Right atrium auricular region (tissue), 2 donors: ENCODE data around the gene KNSTRN. TPM values are rescaled to one million over a fixed set of nuclear protein-coding genes. Genes with fewer than 3 reads are reported as not detected.

Experiments
- DNase-seq: peaks from one replicate; pipeline ENCODE4 v3.0.0-alpha.2; 2019; ENCODE audit warnings: low spot score
- H3K27ac ChIP-seq, 2 donors: fragments of 200-600 bp; sonication (generic); 1 replicate in 1 of 2; 2 replicates in 1 of 2; pipeline ENCODE4 v1.5.1; 2016 to 2019
- H3K27me3 ChIP-seq, 2 donors: fragments of 200-600 bp; sonication (generic); one replicate each; pipeline versions ENCODE4 v1.5.1 to v1.6.0; 2017 to 2019
- H3K36me3 ChIP-seq: fragments of 200-600 bp; sonication (generic); one replicate; pipeline ENCODE4 v1.5.1; 2016
- H3K4me1 ChIP-seq, 2 donors: fragments of 200-600 bp; sonication (generic); one replicate each; pipeline versions ENCODE4 v1.5.1 to v1.6.0; 2017 to 2019
- H3K4me3 ChIP-seq, 2 donors: fragments of 200-600 bp; sonication (generic); 1 replicate in 1 of 2; 2 replicates in 1 of 2; pipeline ENCODE4 v1.5.1; 2017 to 2019; ENCODE audit warnings: mild to moderate bottlenecking in 1 of 2, moderate library complexity in 1 of 2
- H3K9me3 ChIP-seq, 2 donors: fragments of 200-600 bp; sonication (generic); one replicate each; pipeline ENCODE4 v1.5.1; 2019
- total RNA-seq, 2 donors: library from RNA; depleted of rRNA; stranded (reverse); fragments of >200 nt; gene quantifications; one replicate each; pipeline ENCODE4 v1.1.0, GENCODE V29; 2016
- TF ChIP-seq, protein P1 (sequence below), 2 donors: fragments of 200-600 bp; sonication (generic); IDR thresholded peaks; one replicate each; pipeline ENCODE4 v1.5.1; 2019; ENCODE audit warnings: antibody characterized with exemption in 2 of 2

The KNSTRN gene
- total RNA-seq, 2 donors from 2014 or later, result 8.4 to 12.9 TPM

DNA sequence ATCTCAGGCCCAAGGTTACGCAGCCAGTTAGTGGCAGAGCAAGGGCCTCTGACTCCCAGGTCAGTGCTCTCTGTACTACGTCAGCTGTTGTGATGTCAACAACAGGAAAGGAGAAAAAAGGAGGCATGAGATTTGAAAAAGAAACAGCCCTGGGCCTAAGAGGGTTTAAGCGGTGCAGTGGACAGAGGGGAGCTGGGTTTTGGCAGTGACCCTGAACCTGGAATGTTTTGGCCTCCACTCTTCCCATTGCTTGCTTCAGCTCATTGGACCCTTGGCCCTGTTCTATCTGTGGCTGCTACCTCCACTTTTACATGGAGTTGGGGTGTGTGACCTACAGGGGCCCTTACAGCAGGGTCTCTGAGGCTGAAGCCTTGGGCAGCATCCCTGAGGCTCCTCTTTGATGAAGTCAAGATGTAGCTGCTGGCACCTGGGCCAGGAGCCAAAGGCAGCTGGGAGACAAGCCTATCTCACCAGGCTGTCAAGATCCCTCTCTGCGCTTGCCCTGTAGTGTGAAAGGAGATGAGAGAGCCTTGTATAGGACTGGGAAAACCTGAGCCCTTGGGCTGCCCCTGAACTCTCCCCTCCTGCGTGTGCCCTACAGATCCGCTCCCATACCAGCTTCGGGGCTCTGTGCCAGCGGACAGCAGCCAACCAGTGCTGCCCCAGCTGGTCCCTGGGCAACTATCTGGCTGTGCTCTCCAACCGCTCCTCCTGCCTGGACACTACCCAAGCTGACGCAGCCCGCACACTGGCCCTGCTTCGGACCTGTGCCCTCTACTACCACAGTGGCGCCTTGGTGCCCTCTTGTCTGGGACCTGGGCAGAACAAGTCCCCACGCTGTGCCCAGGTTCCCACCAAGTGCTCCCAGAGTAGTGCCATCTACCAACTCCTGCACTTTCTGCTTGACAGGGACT lies 15.8 kb upstream of the KNSTRN start:
- Histone ChIP-seq H3K27ac (peak overlapping the region; percentile 77 to 83), H3K4me3 (no peak overlapping the region)

DNA sequence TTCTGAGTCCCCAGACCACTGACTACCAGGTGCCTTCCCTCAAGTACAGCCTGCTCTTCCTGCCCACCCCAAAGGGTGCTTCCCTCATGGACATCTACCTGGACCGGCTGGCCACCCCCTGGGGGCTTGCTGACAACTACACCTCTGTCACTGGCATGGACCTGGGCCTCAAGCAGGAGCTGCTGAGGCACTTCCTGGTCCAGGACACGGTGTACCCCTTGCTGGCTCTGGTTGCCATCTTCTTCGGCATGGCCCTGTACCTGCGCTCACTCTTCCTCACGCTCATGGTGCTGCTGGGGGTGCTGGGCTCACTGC lies 15.2 kb upstream of the KNSTRN start:
- TF ChIP-seq, protein P1, sequence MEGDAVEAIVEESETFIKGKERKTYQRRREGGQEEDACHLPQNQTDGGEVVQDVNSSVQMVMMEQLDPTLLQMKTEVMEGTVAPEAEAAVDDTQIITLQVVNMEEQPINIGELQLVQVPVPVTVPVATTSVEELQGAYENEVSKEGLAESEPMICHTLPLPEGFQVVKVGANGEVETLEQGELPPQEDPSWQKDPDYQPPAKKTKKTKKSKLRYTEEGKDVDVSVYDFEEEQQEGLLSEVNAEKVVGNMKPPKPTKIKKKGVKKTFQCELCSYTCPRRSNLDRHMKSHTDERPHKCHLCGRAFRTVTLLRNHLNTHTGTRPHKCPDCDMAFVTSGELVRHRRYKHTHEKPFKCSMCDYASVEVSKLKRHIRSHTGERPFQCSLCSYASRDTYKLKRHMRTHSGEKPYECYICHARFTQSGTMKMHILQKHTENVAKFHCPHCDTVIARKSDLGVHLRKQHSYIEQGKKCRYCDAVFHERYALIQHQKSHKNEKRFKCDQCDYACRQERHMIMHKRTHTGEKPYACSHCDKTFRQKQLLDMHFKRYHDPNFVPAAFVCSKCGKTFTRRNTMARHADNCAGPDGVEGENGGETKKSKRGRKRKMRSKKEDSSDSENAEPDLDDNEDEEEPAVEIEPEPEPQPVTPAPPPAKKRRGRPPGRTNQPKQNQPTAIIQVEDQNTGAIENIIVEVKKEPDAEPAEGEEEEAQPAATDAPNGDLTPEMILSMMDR (IDR thresholded peaks at IDR 0.05), result no peak
- H3K36me3 ChIP-seq, result no peaks in the 10 kb centered on the region
- H3K27ac ChIP-seq, result peak overlapping the region; percentile 77 to 83
- no peaks in the 10 kb centered on the region for H3K27me3 ChIP-seq
- H3K4me3 ChIP-seq, result peak overlapping the region in 1 of 2 donors; percentile 41
- no peaks in the 10 kb centered on the region for H3K9me3 ChIP-seq
- DNase-seq, result no peak
- H3K4me1 ChIP-seq, result peaks cover 0 to 32% of the 10 kb centered on the region in 2 donors

More for the DNA sequence above, 15.8 kb upstream of the KNSTRN start:
- TF ChIP-seq, protein P1 (IDR thresholded peaks at IDR 0.05), result no peak
- DNase-seq, result no peak
- Histone ChIP-seq H3K9me3 (no peaks in the 10 kb centered on the region), H3K27me3 (no peaks in the 10 kb centered on the region), H3K36me3 (no peaks in the 10 kb centered on the region), H3K4me1 (peaks cover 0 to 32% of the 10 kb centered on the region in 2 donors)

DNA sequence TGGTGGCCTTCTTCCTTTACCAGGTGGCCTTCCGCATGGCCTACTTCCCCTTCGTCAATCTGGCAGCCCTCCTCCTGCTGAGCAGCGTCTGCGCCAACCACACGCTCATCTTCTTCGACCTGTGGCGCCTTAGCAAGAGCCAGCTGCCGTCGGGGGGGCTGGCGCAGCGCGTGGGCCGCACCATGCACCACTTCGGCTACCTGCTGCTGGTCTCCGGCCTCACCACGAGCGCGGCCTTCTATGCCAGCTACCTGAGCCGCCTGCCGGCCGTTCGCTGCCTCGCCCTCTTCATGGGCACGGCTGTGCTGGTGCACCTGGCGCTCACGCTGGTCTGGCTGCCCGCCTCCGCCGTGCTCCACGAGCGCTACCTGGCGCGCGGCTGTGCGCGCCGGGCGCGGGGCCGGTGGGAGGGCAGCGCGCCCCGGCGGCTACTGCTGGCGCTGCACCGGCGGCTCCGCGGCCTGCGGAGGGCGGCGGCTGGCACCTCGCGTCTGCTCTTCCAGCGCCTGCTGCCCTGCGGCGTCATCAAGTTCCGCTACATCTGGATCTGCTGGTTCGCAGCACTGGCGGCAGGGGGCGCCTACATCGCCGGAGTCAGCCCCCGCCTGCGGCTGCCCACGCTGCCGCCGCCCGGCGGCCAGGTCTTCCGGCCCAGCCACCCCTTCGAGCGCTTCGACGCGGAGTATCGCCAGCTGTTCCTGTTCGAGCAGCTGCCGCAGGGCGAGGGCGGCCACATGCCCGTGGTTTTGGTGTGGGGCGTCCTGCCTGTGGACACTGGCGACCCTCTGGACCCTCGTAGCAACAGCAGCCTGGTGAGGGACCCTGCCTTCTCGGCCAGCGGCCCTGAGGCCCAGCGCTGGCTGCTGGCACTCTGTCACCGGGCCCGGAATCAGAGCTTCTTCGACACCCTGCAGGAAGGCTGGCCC lies 14.6 kb upstream of the KNSTRN start:
- Histone ChIP-seq H3K9me3 (no peaks in the 10 kb centered on the region), H3K4me3 (peak overlapping the region; percentile 19 to 41), H3K27ac (peak overlapping the region; percentile 77 to 83), H3K4me1 (peaks cover 0 to 32% of the 10 kb centered on the region in 2 donors), H3K36me3 (no peaks in the 10 kb centered on the region), H3K27me3 (no peaks in the 10 kb centered on the region)
- TF ChIP-seq, protein P1 (IDR thresholded peaks at IDR 0.05), result peak; percentile 86 to 97
- DNase-seq, result peak; percentile 84

- Histone ChIP-seq H3K4me3 (no peak overlapping the region), H3K36me3 (no peaks in the 10 kb centered on the region), H3K9me3 (no peaks in the 10 kb centered on the region), H3K4me1 (peaks cover 0 to 32% of the 10 kb centered on the region in 2 donors), H3K27me3 (no peaks in the 10 kb centered on the region), H3K27ac (no peak overlapping the region)
- DNase-seq, result no peak
- TF ChIP-seq, protein P1 (IDR thresholded peaks at IDR 0.05), result no peak
Observed at GRCh38 chr15:40368719-40369473, 13.6 kb upstream of the KNSTRN start.

- Histone ChIP-seq H3K4me1 (peaks cover 0 to 32% of the 10 kb centered on the region in 2 donors), H3K9me3 (no peaks in the 10 kb centered on the region), H3K4me3 (no peak overlapping the region), H3K27ac (no peak overlapping the region), H3K27me3 (no peaks in the 10 kb centered on the region), H3K36me3 (no peaks in the 10 kb centered on the region)
- no peak for DNase-seq
- TF ChIP-seq, protein P1 (IDR thresholded peaks at IDR 0.05), result no peak
Observed at GRCh38 chr15:40369474-40369869, 13.0 kb upstream of the KNSTRN start.
